SK-N-SH (cell line): ENCODE measurements around the gene KLRC1. TPM values are rescaled to one million over a fixed set of nuclear protein-coding genes. Genes with fewer than 3 reads are reported as not detected.

Experiments
- CTCF ChIA-PET: fragments of 300-600, 350-600 bp; formaldehyde crosslinking; extraction: SDS; loops from one replicate; lab custom pipeline; 2021; lab: Yijun Ruan, JAX
- POLR2A ChIA-PET: fragments of 350-600 bp; sonication (Branson Sonifier 250); formaldehyde crosslinking; extraction: SDS; loops from one replicate; lab custom pipeline; 2020; ENCODE audit warnings: antibody characterized with exemption, inconsistent platforms; lab: Yijun Ruan, JAX
- DNase-seq: peaks from one replicate; pipeline ENCODE4 v3.0.0; 2012
- H2AFZ ChIP-seq: fragments of 200-600 bp; sonication (generic); 2 replicates; pipeline ENCODE4 v1.8.1; 2016; ENCODE audit warnings: antibody characterized with exemption, mild to moderate bottlenecking, low read depth
- H3F3A ChIP-seq: fragments of 200-600 bp; sonication (generic); replicated peaks from 2 replicates; pipeline ENCODE3; 2016; ENCODE audit warnings: antibody characterized with exemption, mild to moderate bottlenecking; ENCODE audit not compliant: insufficient read depth
- H3K27ac ChIP-seq, 2 experiments: fragments of 200-500 bp in 1 of 2; fragments of 200-600 bp in 1 of 2; sonication (Bioruptor generic) in 1 of 2; sonication (generic), shearing (Covaris generic) in 1 of 2; 2 replicates each; pipeline versions ENCODE4 v1.5.1 to v1.6.1; 2014 to 2016; ENCODE audit warnings: low read depth in 2 of 2, inconsistent platforms in 1 of 2, low read length in 1 of 2, mild to moderate bottlenecking in 1 of 2, mixed read lengths in 1 of 2
- H3K27me3 ChIP-seq: fragments of 200-600 bp; sonication (generic), shearing (Covaris generic); 2 replicates; pipeline ENCODE4 v1.6.1; 2016; ENCODE audit warnings: mixed run types; ENCODE audit not compliant: insufficient read depth
- H3K36me3 ChIP-seq, 2 experiments: fragments of 200-500 bp in 1 of 2; fragments of 200-600 bp in 1 of 2; sonication (Bioruptor generic) in 1 of 2; sonication (generic) in 1 of 2; replicated peaks in 1 of 2; 2 replicates each; pipeline versions ENCODE3 to v1.5.1; 2014 to 2016; ENCODE audit warnings: low read length in 1 of 2, mild to moderate bottlenecking in 1 of 2; ENCODE audit not compliant: insufficient read depth in 2 of 2, control insufficient read depth in 1 of 2
- H3K4me1 ChIP-seq, 2 experiments: fragments of 200-500 bp in 1 of 2; fragments of 200-600 bp in 1 of 2; sonication (Bioruptor generic) in 1 of 2; sonication (generic), shearing (Covaris generic) in 1 of 2; 2 replicates each; pipeline versions ENCODE4 v1.5.1 to v1.6.1; 2014 to 2016; ENCODE audit warnings: low read depth in 1 of 2, low read length in 1 of 2, mixed run types in 1 of 2; ENCODE audit not compliant: insufficient read depth in 2 of 2, control insufficient read depth in 1 of 2
- H3K4me2 ChIP-seq: fragments of 200-600 bp; sonication (generic), shearing (Covaris generic); 2 replicates; pipeline ENCODE4 v1.6.1; 2017; ENCODE audit warnings: mixed run types
- H3K4me3 ChIP-seq, 2 experiments: fragments of 200-500 bp in 1 of 2; fragments of 200-600 bp in 1 of 2; sonication (Bioruptor generic) in 1 of 2; sonication (generic), shearing (Covaris generic) in 1 of 2; 2 replicates each; pipeline versions ENCODE4 v1.5.1 to v1.8.1; 2014 to 2016; ENCODE audit warnings: low read depth in 2 of 2, inconsistent platforms in 1 of 2, low read length in 1 of 2, mild to moderate bottlenecking in 1 of 2, mixed read lengths in 1 of 2, moderate library complexity in 1 of 2
- H3K79me2 ChIP-seq: fragments of 200-600 bp; sonication (generic); 2 replicates; pipeline ENCODE4 v1.8.1; 2017; ENCODE audit warnings: mild to moderate bottlenecking; ENCODE audit not compliant: insufficient read depth
- H3K9ac ChIP-seq: fragments of 200-600 bp; sonication (generic); 2 replicates; pipeline ENCODE4 v1.6.1; 2017; ENCODE audit warnings: mixed run types
- H3K9me2 ChIP-seq: fragments of 200-600 bp; sonication (generic); 2 replicates; pipeline ENCODE4 v1.6.1; 2017; ENCODE audit warnings: mixed run types
- H3K9me3 ChIP-seq: fragments of 200-600 bp; sonication (generic); 2 replicates; pipeline ENCODE4 v1.6.1; 2017; ENCODE audit warnings: mixed run types, mild to moderate bottlenecking, moderate library complexity
- H4K20me1 ChIP-seq: fragments of 200-600 bp; sonication (generic); 2 replicates; pipeline ENCODE4 v1.6.1; 2017; ENCODE audit warnings: mild to moderate bottlenecking, mixed run types; ENCODE audit not compliant: insufficient read depth
- FOSL2 ChIP-seq: IDR thresholded peaks from 2 replicates; pipeline ENCODE4 v1.4.0; 2012; ENCODE audit warnings: low read depth, mild to moderate bottlenecking, moderate library complexity, borderline replicate concordance
- FOXM1 ChIP-seq: IDR thresholded peaks from 2 replicates; pipeline ENCODE4 v1.4.0; 2012; ENCODE audit warnings: low read depth, mild to moderate bottlenecking
- MEF2A ChIP-seq: IDR thresholded peaks from 2 replicates; pipeline ENCODE4 v1.4.0; 2012; ENCODE audit warnings: low read depth, borderline replicate concordance
- MXI1 ChIP-seq: IDR thresholded peaks from 2 replicates; pipeline ENCODE4 v1.6.1; 2012; ENCODE audit warnings: mild to moderate bottlenecking, low read depth, low read length, improper control_type of control experiment
- POLR2AphosphoS5 ChIP-seq: IDR thresholded peaks from 2 replicates; pipeline ENCODE4 v1.6.1; 2012; ENCODE audit warnings: low read depth, low read length
- RAD21 ChIP-seq: IDR thresholded peaks from 2 replicates; pipeline ENCODE4 v1.6.1; 2012; ENCODE audit warnings: mild to moderate bottlenecking, low read length
- RFX5 ChIP-seq: IDR thresholded peaks from 2 replicates; pipeline ENCODE4 v1.6.1; 2012; ENCODE audit warnings: mild to moderate bottlenecking, improper control_type of control experiment, low read length
- RXRA ChIP-seq: IDR thresholded peaks from 2 replicates; pipeline ENCODE4 v1.4.0; 2012; ENCODE audit warnings: low read depth, mild to moderate bottlenecking, borderline replicate concordance
- SIN3A ChIP-seq: IDR thresholded peaks from 2 replicates; pipeline ENCODE4 v1.6.1; 2012; ENCODE audit warnings: low read depth, mild to moderate bottlenecking, low read length, moderate library complexity, borderline replicate concordance
- WGBS: methylation state at CpG from one replicate; pipeline ENCODE4 v1.1.6; 2017; ENCODE audit warnings: low lambda C conversion rate; 5-methylcytosine and 5-hydroxymethylcytosine counted together
- polyA plus RNA-seq, 3 experiments: library from polyadenylated mRNA; depleted of rRNA; stranded (reverse); fragments of >200 nt; gene quantifications; 2 replicates each; pipeline ENCODE4 v1.2.3, GENCODE V29; 2012
- TF ChIP-seq, protein P1 (sequence below): IDR thresholded peaks from 2 replicates; pipeline ENCODE4 v1.4.0; 2012; ENCODE audit warnings: low read depth, borderline replicate concordance
- TF ChIP-seq, protein P2 (sequence below): IDR thresholded peaks from 2 replicates; pipeline ENCODE4 v1.4.0; 2012; ENCODE audit warnings: low read depth, borderline replicate concordance

The KLRC1 gene
- polyA plus RNA-seq, 1 of the 3 experiments (the other 2 are of a cell fraction): not detected

DNA sequence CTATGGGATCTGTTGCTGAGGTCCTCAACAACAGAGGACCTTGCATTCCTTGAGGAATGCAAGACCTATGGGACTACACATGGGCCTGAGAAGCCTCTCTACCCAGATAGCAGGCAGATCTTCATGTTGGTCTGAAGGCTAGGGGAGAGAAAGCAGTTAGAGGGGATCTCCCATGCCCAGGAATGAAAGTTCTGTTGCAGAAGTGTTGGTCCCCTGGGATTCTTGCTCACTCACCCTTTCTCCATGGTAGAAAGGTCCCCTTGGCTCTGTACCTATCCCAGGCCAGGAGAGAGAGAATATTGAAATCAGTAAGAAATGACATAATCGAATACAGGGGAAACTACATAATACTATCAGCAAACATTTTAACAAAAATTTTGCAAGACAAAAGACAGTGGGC, 16.5 kb upstream of the KLRC1 start:
- POLR2A ChIA-PET: no interaction called here
- no peak for DNase-seq
- H3K27ac ChIP-seq: no peak overlapping the region
- TF ChIP-seq RXRA (no peak), RAD21 (no peak), POLR2AphosphoS5 (no peak), RFX5 (no peak), FOXM1 (no peak), FOSL2 (no peak), MXI1 (no peak)
- TF ChIP-seq, protein P1, sequence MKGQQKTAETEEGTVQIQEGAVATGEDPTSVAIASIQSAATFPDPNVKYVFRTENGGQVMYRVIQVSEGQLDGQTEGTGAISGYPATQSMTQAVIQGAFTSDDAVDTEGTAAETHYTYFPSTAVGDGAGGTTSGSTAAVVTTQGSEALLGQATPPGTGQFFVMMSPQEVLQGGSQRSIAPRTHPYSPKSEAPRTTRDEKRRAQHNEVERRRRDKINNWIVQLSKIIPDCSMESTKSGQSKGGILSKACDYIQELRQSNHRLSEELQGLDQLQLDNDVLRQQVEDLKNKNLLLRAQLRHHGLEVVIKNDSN: no peak
- TF ChIP-seq, all 33 proteins: peak for 0
- no peak overlapping the region for H2AFZ ChIP-seq
- H4K20me1 ChIP-seq: no peaks in the 10 kb centered on the region
- CTCF ChIA-PET: no interaction called here
- H3K4me2 ChIP-seq: no peak overlapping the region
- H3K9me3 ChIP-seq: no peaks in the 10 kb centered on the region
- no peak overlapping the region for H3K4me3 ChIP-seq
- no peaks in the 10 kb centered on the region for H3K79me2 ChIP-seq
- no peaks in the 10 kb centered on the region for H3K36me3 ChIP-seq
- 13% methylated on average over 1 of the region's 1 CpG for WGBS
- H3F3A ChIP-seq: no peaks in the 10 kb centered on the region
- H3K4me1 ChIP-seq: no peaks in the 10 kb centered on the region
- no peaks in the 10 kb centered on the region for H3K27me3 ChIP-seq
- 0 out of 2 replicates have a peak, but pooled peaks cover 3% of the 10 kb centered on the region for H3K9me2 ChIP-seq
- H3K9ac ChIP-seq: no peak overlapping the region

DNA sequence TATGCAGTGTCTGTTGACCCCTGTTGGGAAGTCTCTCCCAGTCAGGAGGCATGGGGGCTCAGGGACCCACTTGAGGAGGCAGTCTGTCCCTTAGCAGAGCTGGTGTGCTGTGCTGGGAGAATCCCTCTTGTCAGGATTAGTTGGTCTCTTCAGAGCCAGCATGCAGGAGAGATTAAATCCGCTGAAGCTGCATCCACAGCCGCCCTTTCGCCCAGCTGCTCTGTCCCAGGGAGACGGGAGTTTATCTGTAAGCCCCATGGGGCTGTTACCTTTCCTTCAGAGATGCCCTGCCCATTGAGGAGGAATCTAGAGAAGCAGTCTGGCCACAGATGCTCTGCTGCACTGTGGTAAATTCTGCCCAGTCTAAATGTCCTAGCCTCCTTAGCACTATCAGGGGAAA, 13.1 kb upstream of the KLRC1 start:
- Histone ChIP-seq H3K9ac (no peak overlapping the region), H3K36me3 (no peaks in the 10 kb centered on the region), H3K27me3 (no peaks in the 10 kb centered on the region), H4K20me1 (no peaks in the 10 kb centered on the region), H3K4me1 (no peaks in the 10 kb centered on the region), H3K4me3 (no peak overlapping the region), H3K4me2 (no peak overlapping the region), H3K9me3 (no peaks in the 10 kb centered on the region), H3K79me2 (no peaks in the 10 kb centered on the region), H2AFZ (no peak overlapping the region), H3F3A (no peaks in the 10 kb centered on the region), H3K27ac (no peak overlapping the region), H3K9me2 (no peaks in the 10 kb centered on the region)
- CTCF ChIA-PET: no interaction called here
- no CpG with 5 or more reads among the region's 4 CpGs for WGBS
- TF ChIP-seq SIN3A: no peak
- TF ChIP-seq, protein P2, sequence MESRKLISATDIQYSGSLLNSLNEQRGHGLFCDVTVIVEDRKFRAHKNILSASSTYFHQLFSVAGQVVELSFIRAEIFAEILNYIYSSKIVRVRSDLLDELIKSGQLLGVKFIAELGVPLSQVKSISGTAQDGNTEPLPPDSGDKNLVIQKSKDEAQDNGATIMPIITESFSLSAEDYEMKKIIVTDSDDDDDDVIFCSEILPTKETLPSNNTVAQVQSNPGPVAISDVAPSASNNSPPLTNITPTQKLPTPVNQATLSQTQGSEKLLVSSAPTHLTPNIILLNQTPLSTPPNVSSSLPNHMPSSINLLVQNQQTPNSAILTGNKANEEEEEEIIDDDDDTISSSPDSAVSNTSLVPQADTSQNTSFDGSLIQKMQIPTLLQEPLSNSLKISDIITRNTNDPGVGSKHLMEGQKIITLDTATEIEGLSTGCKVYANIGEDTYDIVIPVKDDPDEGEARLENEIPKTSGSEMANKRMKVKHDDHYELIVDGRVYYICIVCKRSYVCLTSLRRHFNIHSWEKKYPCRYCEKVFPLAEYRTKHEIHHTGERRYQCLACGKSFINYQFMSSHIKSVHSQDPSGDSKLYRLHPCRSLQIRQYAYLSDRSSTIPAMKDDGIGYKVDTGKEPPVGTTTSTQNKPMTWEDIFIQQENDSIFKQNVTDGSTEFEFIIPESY: no peak
- TF ChIP-seq MEF2A: no peak
- no peak for DNase-seq
- POLR2A ChIA-PET: no interaction called here
